CD14-positive monocyte (primary cell): Measurements from ENCODE around the gene SPATA2L. TPM values are rescaled to one million over a fixed set of nuclear protein-coding genes. Genes with fewer than 3 reads are reported as not detected.

Source experiments
- DNase-seq, 3 donors: peaks; one replicate each; pipeline ENCODE4 v3.0.0-alpha.2; 2011 to 2022
- H2AFZ ChIP-seq: 2 replicates; pipeline ENCODE4 v1.6.0; 2012; ENCODE audit warnings: mild to moderate bottlenecking, low read depth, low read length, inconsistent platforms; ENCODE audit not compliant: insufficient read depth, poor library complexity, severe bottlenecking
- H3K27ac ChIP-seq, 2 donors: 1 replicate in 1 of 2; 2 replicates in 1 of 2; pipeline ENCODE4 v1.5.1; 2012 to 2013; ENCODE audit warnings: low read length in 2 of 2, control low read depth in 1 of 2, inconsistent platforms in 1 of 2, low read depth in 1 of 2, mild to moderate bottlenecking in 1 of 2
- H3K27me3 ChIP-seq, 2 donors: one replicate each; pipeline versions ENCODE4 v1.6.0 to v1.6.1; 2011 to 2013; ENCODE audit warnings: low read length in 2 of 2; ENCODE audit not compliant: control insufficient read depth in 2 of 2, insufficient read depth in 2 of 2
- H3K36me3 ChIP-seq, 2 donors: replicated peaks in 1 of 2; 1 replicate in 1 of 2; 2 replicates in 1 of 2; pipeline versions ENCODE4 v1.5.1 to v1.6.1; 2012 to 2013; ENCODE audit warnings: low read length in 2 of 2, control low read depth in 1 of 2, inconsistent platforms in 1 of 2, mild to moderate bottlenecking in 1 of 2; ENCODE audit not compliant: insufficient read depth in 2 of 2, control insufficient read depth in 1 of 2
- H3K4me1 ChIP-seq, 2 donors: 1 replicate in 1 of 2; 2 replicates in 1 of 2; pipeline versions ENCODE4 v1.5.1 to v1.6.1; 2012 to 2013; ENCODE audit warnings: low read length in 2 of 2, control low read depth in 1 of 2, inconsistent platforms in 1 of 2, mild to moderate bottlenecking in 1 of 2, moderate library complexity in 1 of 2; ENCODE audit not compliant: insufficient read depth in 2 of 2, control insufficient read depth in 1 of 2
- H3K4me2 ChIP-seq: replicated peaks from 2 replicates; pipeline ENCODE3; 2012; ENCODE audit warnings: low read length, moderate library complexity, mild to moderate bottlenecking; ENCODE audit not compliant: poor library complexity, severe bottlenecking; ENCODE audit errors: extremely low read depth
- H3K4me3 ChIP-seq, 3 experiments: fragments of 200-600 bp in 1 of 3; sonication (generic) in 1 of 3; replicated peaks in 1 of 3; 1 replicate in 2 of 3; 2 replicates in 1 of 3; pipeline ENCODE4 v1.5.1; 2011 to 2013; ENCODE audit warnings: low read length in 3 of 3, mild to moderate bottlenecking in 3 of 3, control low read depth in 2 of 3, low read depth in 2 of 3, inconsistent platforms in 1 of 3, moderate library complexity in 1 of 3
- H3K79me2 ChIP-seq: 2 replicates; pipeline ENCODE4 v1.6.0; 2012; ENCODE audit warnings: mild to moderate bottlenecking, control low read depth, inconsistent platforms, low read length, moderate library complexity; ENCODE audit not compliant: insufficient read depth
- H3K9ac ChIP-seq: 2 replicates; pipeline ENCODE4 v1.6.0; 2017; ENCODE audit warnings: low read length, mild to moderate bottlenecking; ENCODE audit not compliant: insufficient read depth, poor library complexity, severe bottlenecking
- H3K9me3 ChIP-seq, 2 donors: replicated peaks in 1 of 2; 1 replicate in 1 of 2; 2 replicates in 1 of 2; pipeline versions ENCODE4 v1.5.1 to v1.6.1; 2012 to 2013; ENCODE audit warnings: low read length in 2 of 2, control low read depth in 1 of 2; ENCODE audit not compliant: control insufficient read depth in 1 of 2, insufficient read depth in 1 of 2
- H4K20me1 ChIP-seq: 2 replicates; pipeline ENCODE4 v1.6.0; 2012; ENCODE audit warnings: mild to moderate bottlenecking, low read length, control low read depth, moderate library complexity; ENCODE audit not compliant: insufficient read depth
- H3K27ac Mint-ChIP-seq, 7 donors: one replicate each; pipeline ENCODE4 v1.8.0; 2020; ENCODE audit warnings: mild to moderate bottlenecking in 7 of 7, mixed read lengths in 7 of 7, moderate library complexity in 6 of 7, inconsistent platforms in 2 of 7
- H3K27me3 Mint-ChIP-seq, 3 donors: one replicate each; pipeline ENCODE4 v1.8.0; 2021 to 2022; ENCODE audit warnings: low read depth in 3 of 3, mild to moderate bottlenecking in 3 of 3, mixed read lengths in 3 of 3, moderate library complexity in 3 of 3, inconsistent platforms in 1 of 3
- H3K36me3 Mint-ChIP-seq, 2 donors: one replicate each; pipeline ENCODE4 v1.8.0; 2020; ENCODE audit warnings: mixed read lengths in 2 of 2, inconsistent platforms in 1 of 2, mild to moderate bottlenecking in 1 of 2
- H3K4me1 Mint-ChIP-seq: one replicate; pipeline ENCODE4 v1.8.0; 2020; ENCODE audit warnings: mild to moderate bottlenecking, mixed read lengths
- H3K4me3 Mint-ChIP-seq, 2 donors: one replicate each; pipeline ENCODE4 v1.8.0; 2020; ENCODE audit warnings: mild to moderate bottlenecking in 2 of 2, mixed read lengths in 2 of 2, moderate library complexity in 1 of 2
- H3K9me3 Mint-ChIP-seq, 7 donors: one replicate each; pipeline ENCODE4 v1.8.0; 2020 to 2022; ENCODE audit warnings: mixed read lengths in 7 of 7, mild to moderate bottlenecking in 6 of 7, moderate library complexity in 6 of 7, inconsistent platforms in 2 of 7
- WGBS: methylation state at CpG from one replicate; pipeline ENCODE4 v1.1.5; 2013; ENCODE audit warnings: missing lambda C conversion rate; ENCODE audit not compliant: insufficient coverage; 5-methylcytosine and 5-hydroxymethylcytosine counted together
- intact Hi-C, 2 donors: fragments of 100-400 bp; cut with micrococcal nuclease; formaldehyde crosslinking; loops; one replicate each; pipeline versions ENCODE4 v1.15.0 to v1.15.1; 2023
- polyA plus RNA-seq, 3 donors: library from polyadenylated mRNA; depleted of rRNA in 1 of 3; unstranded in 2 of 3; stranded (reverse) in 1 of 3; fragments of 300-500 nt in 2 of 3; fragments of >200 nt in 1 of 3; fragmentation: Illumina TruSeq in 2 of 3; gene quantifications; 1 replicate in 2 of 3; 2 replicates in 1 of 3; pipeline ENCODE4 v1.2.3, GENCODE V29; 2012 to 2021
- TF ChIP-seq, protein P1 (sequence below): fragments of 200-600 bp; IDR thresholded peaks from one replicate; pipeline ENCODE4 v1.8.0; 2022; ENCODE audit warnings: antibody characterized with exemption, mild to moderate bottlenecking

The SPATA2L gene
- polyA plus RNA-seq, 3 donors = 10.0 to 17.6 (median 15.1) TPM

DNA sequence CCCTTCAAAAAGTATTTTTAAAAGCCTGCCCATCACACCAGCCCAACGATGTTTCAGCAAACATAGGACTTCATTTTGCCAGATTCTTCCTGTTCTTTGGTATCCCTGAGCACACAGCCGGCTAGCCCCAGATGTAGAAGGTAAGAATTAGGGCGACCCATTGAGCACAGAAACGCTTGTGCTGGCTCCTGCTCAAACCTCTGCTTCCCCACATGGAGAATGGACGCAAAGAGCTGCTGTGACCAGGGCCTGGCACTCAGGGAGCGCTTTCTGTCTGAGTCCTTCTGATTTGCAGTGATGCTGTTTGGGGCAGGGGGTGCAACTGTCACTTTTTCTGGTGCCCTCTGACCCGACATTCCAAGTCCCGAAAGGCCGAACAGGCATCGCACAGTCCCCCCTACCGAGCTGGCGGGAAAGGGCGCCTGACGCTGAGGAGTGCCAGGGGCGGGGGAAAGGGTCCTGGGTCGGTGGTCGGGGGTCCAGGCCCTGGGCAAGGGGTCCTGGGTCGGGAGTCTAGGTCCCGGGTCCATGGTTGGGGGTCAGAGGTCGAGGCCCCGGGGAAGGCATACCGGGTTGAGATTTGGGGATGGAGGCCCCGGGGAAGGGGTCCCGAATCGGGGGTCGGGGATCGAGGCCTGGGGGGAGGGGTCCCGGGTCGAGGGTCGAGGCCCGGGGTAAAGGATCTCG, 44.9 kb downstream of the SPATA2L start:
- Histone ChIP-seq H3K79me2 (peaks cover 67% of the 10 kb centered on the region), H3K36me3 (peaks cover 18 to 47% of the 10 kb centered on the region in 2 donors), H3K9me3 (no peaks in the 10 kb centered on the region), H3K27ac (peak overlapping the region; percentile 9 to 89), H3K4me3 (peak overlapping the region; percentile 89 to 98 (median 96)), H3K27me3 (no peaks in the 10 kb centered on the region), H2AFZ (peak overlapping the region; percentile 97), H4K20me1 (peaks cover 45% of the 10 kb centered on the region), H3K4me1 (peaks cover 16 to 21% of the 10 kb centered on the region in 2 donors), H3K9ac (peak overlapping the region; percentile 97), H3K4me2 (peak overlapping the region; percentile 99)
- WGBS = 40% methylated on average over 27 of the region's 32 CpGs
- H3K4me3 Mint-ChIP-seq = peak overlapping the region; percentile 75 to 86
- TF ChIP-seq, protein P1, sequence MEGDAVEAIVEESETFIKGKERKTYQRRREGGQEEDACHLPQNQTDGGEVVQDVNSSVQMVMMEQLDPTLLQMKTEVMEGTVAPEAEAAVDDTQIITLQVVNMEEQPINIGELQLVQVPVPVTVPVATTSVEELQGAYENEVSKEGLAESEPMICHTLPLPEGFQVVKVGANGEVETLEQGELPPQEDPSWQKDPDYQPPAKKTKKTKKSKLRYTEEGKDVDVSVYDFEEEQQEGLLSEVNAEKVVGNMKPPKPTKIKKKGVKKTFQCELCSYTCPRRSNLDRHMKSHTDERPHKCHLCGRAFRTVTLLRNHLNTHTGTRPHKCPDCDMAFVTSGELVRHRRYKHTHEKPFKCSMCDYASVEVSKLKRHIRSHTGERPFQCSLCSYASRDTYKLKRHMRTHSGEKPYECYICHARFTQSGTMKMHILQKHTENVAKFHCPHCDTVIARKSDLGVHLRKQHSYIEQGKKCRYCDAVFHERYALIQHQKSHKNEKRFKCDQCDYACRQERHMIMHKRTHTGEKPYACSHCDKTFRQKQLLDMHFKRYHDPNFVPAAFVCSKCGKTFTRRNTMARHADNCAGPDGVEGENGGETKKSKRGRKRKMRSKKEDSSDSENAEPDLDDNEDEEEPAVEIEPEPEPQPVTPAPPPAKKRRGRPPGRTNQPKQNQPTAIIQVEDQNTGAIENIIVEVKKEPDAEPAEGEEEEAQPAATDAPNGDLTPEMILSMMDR = no peak
- no peak for DNase-seq
- peak overlapping the region; percentile 59 to 92 (median 79) for H3K27ac Mint-ChIP-seq
- intact Hi-C loops = no loop called here
- peaks cover 24 to 44% of the 10 kb centered on the region in 2 donors for H3K36me3 Mint-ChIP-seq
- peaks cover 29% of the 10 kb centered on the region for H3K4me1 Mint-ChIP-seq
- peaks cover 0 to 1% (median 0%) of the 10 kb centered on the region in 3 donors for H3K27me3 Mint-ChIP-seq
- H3K9me3 Mint-ChIP-seq = no peaks in the 10 kb centered on the region

DNA sequence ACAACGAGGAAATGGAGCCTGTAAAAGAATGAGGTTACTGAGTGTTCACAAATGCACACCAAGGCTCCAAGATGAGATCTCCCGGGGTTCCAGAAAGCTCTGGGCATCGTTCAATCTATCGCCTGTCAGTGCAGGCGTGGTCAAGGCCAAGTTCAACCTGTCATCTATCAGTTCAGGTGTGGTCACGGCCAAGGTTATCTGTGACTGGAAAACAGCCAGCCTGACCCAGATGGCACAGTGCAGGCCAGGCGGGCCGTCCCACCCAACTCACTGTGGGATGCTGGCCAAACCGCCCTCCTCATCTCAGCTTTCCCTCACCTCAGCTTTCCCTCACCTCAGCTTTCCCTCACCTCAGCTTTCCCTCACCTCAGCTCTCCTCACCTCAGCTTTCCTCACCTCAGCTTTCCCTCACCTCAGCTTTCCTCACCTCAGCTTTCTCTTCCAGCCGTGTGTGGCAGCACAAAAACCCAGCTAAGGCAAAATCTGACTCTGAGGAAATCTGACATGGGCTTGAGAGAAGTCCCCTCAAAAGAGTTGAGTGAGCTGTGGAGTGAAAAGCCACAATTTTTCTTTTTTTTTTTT, 46.4 kb downstream of the SPATA2L start:
- intact Hi-C loops = no loop called here
- Mint-ChIP-seq H3K36me3 (peaks cover 21 to 44% of the 10 kb centered on the region in 2 donors), H3K27me3 (peaks cover 0 to 1% (median 0%) of the 10 kb centered on the region in 3 donors), H3K9me3 (no peaks in the 10 kb centered on the region), H3K4me3 (no peak overlapping the region), H3K4me1 (peaks cover 29% of the 10 kb centered on the region), H3K27ac (peak overlapping the region in 3 of 7 donors; percentile 5 to 63 (median 23))
- WGBS = 94% methylated on average over 8 of the region's 10 CpGs
- Histone ChIP-seq H3K27ac (no peak overlapping the region), H2AFZ (no peak overlapping the region), H3K4me3 (no peak overlapping the region), H4K20me1 (peaks cover 58% of the 10 kb centered on the region), H3K4me1 (peaks cover 16 to 21% of the 10 kb centered on the region in 2 donors), H3K9ac (peak overlapping the region; percentile 15), H3K27me3 (no peaks in the 10 kb centered on the region), H3K4me2 (no peak overlapping the region), H3K9me3 (no peaks in the 10 kb centered on the region), H3K36me3 (peaks cover 31 to 47% of the 10 kb centered on the region in 2 donors), H3K79me2 (peaks cover 72% of the 10 kb centered on the region)
- DNase-seq = no peak
- TF ChIP-seq, protein P1 = no peak
